ENCODE results near the gene FAM117A.

DNA sequence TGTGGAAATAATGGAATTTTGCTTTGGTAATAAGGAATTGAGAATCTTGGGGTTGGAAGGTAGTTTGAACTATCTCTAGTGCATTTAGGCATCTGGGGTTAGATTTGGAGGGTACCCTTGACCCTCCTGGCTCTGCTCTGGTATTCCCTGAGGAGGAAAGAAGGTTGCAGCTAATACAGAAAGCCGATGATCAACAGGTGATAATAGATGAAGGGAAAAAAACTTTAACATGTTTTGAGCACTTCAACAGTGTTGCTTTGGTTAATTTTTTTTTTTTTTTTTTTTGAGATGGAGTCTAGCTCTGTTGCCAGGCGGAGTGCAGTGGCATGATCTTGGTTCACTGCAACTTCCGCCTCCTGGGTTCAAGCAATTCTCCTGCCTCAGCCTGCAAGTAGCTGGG, 29.4 kb upstream of the FAM117A start:
- no peak for TF ChIP-seq CTCF (IDR thresholded peaks at IDR 0.05)
- no peak for TF ChIP-seq EP300 (IDR thresholded peaks at IDR 0.05)
- TF ChIP-seq POLR2A (IDR thresholded peaks at IDR 0.05; ENCODE audit: low read depth): no peak

All from esophagus muscularis mucosa (tissue), 4 donors.